Measurements from ENCODE around the gene WFDC9. TPM values are rescaled to one million over a fixed set of nuclear protein-coding genes. Genes with fewer than 3 reads are reported as not detected.
"Not testable (repeated sequence)": the region's sequence is repeated elsewhere in the genome, so short reads cannot be mapped to it uniquely, and the experiment has no call there.

Gene WFDC9
- total RNA-seq, 6 experiments from 2014 or later = not detected

DNA sequence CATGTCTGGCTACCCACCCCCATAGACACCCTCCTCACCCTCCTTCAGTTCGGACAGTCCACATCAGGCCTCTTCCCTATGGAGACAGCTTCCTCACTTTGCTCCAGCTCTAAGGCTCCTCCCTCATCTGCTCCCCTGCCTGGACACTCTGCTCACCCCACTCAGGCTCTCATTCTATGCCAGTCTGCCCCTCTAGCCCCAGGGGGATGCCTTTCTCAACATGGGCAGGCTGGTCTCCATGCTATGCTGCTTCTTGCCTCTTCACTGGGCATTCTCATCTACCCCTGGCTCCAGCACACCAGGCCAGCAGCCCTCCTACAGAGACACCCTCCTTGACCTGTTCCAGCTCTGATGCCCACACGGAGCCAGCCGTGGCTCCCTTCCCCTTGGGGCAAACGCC, 51.9 kb downstream of the WFDC9 start, which contains the start of gene WFDC8:
TSS of gene WFDC8 (minus strand) at position 101 of the 400 bp plus-strand sequence. CDS start at position 64, 37 bp downstream.
- Mint-ChIP-seq H3K4me3 (no peak within 1 kb of the TSS), H3K27ac (no peak within 1 kb of the TSS), H3K9me3 (no peaks in the 10 kb centered on the region)

DNA sequence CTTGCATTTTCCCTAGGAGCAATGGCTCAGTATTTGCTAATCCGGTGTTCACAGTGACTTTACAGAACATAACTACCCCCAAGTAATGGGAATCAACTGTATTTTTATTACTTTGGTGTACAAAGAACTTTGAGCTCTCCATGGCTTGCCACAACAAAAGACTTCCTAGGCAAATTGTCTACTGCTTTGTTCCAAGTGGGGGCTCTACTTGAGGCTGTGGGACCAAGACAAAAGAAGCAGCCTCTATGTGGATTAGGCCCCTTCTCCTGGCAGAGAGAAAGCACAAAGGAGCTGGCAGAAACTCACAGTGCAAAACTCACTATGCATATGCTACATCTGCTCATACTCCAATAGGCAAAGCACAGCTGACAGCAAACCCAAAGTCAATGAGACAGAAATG, 52.9 kb downstream of the WFDC9 start:
- Mint-ChIP-seq H3K4me3 (no peak overlapping the region), H3K27me3 (ENCODE audit: insufficient read depth) (peaks cover 13% of the 10 kb centered on the region), H3K4me1 (ENCODE audit: low read depth) (no peaks in the 10 kb centered on the region), H3K36me3 (ENCODE audit: low read depth) (no peaks in the 10 kb centered on the region), H3K27ac (no peak overlapping the region), H3K9me3 (no peaks in the 10 kb centered on the region)
- TF ChIP-seq, protein P1, sequence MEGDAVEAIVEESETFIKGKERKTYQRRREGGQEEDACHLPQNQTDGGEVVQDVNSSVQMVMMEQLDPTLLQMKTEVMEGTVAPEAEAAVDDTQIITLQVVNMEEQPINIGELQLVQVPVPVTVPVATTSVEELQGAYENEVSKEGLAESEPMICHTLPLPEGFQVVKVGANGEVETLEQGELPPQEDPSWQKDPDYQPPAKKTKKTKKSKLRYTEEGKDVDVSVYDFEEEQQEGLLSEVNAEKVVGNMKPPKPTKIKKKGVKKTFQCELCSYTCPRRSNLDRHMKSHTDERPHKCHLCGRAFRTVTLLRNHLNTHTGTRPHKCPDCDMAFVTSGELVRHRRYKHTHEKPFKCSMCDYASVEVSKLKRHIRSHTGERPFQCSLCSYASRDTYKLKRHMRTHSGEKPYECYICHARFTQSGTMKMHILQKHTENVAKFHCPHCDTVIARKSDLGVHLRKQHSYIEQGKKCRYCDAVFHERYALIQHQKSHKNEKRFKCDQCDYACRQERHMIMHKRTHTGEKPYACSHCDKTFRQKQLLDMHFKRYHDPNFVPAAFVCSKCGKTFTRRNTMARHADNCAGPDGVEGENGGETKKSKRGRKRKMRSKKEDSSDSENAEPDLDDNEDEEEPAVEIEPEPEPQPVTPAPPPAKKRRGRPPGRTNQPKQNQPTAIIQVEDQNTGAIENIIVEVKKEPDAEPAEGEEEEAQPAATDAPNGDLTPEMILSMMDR (IDR thresholded peaks at IDR 0.05) = no peak
- DNase-seq = no peak

More for the DNA sequence above, 51.9 kb downstream of the WFDC9 start, which contains the start of gene WFDC8:
- Mint-ChIP-seq H3K4me1 (ENCODE audit: low read depth) (no peaks in the 10 kb centered on the region), H3K36me3 (ENCODE audit: low read depth) (no peaks in the 10 kb centered on the region), H3K27me3 (ENCODE audit: insufficient read depth) (peaks cover 16% of the 10 kb centered on the region)
- no peak for DNase-seq
- TF ChIP-seq, protein P1 (IDR thresholded peaks at IDR 0.05) = no peak

DNA sequence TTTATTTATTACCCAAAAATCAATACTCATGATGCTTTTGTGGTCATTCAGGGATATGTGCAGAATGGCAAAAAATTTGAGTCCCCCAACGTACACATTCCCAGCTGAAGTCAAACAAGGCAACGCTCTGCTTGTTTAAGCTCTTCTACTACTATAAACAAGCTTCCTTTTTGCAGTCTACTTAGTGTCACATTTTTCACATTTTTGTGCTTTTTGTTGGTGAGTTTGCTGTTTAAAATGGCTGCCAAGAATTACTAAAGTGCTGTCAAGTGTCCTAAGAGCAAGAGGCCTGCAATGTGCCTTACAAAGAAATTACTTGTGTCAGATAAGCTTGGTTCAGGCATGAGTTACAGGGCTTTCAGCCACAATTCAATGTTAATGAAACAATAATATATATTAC, 54.1 kb downstream of the WFDC9 start:
- Mint-ChIP-seq H3K36me3 (ENCODE audit: low read depth) (no peaks in the 10 kb centered on the region), H3K4me3 (no peak overlapping the region), H3K9me3 (no peaks in the 10 kb centered on the region), H3K27ac (no peak overlapping the region), H3K4me1 (ENCODE audit: low read depth) (no peaks in the 10 kb centered on the region), H3K27me3 (ENCODE audit: insufficient read depth) (peaks cover 13% of the 10 kb centered on the region)
- DNase-seq = peak; percentile 33
- TF ChIP-seq, protein P1 (IDR thresholded peaks at IDR 0.05) = no peak

DNA sequence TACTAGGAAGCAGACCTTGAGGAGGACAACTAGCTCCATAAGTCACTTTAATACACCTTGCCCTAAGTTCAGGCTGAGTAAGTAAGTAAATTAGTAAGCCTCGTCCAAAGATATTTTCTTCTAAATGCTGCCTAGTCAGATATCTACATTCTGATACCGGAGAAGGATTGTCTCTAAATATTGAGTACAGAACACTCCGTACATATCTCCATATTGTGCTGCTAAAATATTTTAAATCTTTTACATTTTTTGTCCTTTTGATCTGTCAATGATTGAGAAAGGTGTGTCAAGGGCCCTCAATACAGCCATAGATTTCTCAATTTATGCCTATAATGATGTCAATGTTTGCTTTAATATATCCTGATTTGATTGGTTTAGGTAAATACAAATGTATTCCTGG, 55.2 kb downstream of the WFDC9 start:
- TF ChIP-seq, protein P1 (IDR thresholded peaks at IDR 0.05) = no peak
- no peak overlapping the region for H3K4me3 Mint-ChIP-seq
- H3K36me3 Mint-ChIP-seq (ENCODE audit: low read depth) = no peaks in the 10 kb centered on the region
- H3K9me3 Mint-ChIP-seq = no peaks in the 10 kb centered on the region
- H3K27ac Mint-ChIP-seq = no peak overlapping the region
- no peak for DNase-seq
- no peaks in the 10 kb centered on the region for H3K4me1 Mint-ChIP-seq (ENCODE audit: low read depth)
- peaks cover 13% of the 10 kb centered on the region for H3K27me3 Mint-ChIP-seq (ENCODE audit: insufficient read depth)

DNA sequence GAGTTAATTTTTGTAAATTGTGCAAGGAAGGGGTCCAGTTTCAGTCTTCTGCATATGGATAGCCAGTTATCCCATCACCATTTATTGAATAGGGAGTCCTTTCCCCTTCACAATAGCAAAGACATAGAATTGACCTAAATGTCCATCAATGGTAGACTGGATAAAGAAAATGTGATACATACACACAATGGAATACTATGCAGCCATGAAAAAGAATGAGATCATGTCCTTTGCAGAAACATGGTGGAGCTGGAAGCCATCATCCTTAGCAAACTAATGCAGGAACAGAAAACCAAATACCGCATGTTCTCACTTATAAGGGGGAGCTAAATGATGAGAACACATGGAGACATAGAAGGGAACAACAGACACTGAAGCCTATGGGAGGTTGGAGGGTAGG, 61.4 kb downstream of the WFDC9 start:
- not testable (repeated sequence) for H3K4me1 Mint-ChIP-seq (ENCODE audit: low read depth); H3K4me3 Mint-ChIP-seq; H3K27me3 Mint-ChIP-seq (ENCODE audit: insufficient read depth); DNase-seq; H3K36me3 Mint-ChIP-seq (ENCODE audit: low read depth); H3K9me3 Mint-ChIP-seq; H3K27ac Mint-ChIP-seq

DNA sequence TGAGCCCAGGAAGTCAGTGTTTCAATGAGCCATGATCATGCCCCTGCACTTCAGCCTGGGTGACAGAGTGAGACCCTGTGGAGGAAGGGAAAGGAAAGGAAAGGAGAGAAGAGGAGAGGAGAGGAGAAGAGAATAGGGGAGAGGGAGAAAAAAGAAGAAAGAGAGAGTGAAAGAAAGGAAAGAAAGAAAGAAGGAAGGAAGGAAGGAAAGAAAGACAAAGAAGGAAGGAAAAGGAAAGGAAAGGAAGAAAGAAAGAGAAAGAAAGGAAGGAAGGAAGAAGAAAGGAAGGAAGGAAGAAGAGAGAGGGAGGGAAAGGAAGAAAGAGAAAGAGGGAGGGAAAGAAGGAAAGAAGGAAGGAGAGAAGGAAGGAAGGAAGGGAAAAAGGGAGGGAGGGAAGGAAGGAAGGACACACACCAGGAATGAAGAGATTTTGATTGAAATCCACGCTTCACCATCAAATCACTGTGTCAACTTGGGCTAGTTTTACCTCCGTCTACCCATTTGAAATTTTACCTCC, 66.3 kb downstream of the WFDC9 start:
- no peaks in the 10 kb centered on the region for H3K36me3 Mint-ChIP-seq (ENCODE audit: low read depth)
- TF ChIP-seq, protein P1 (IDR thresholded peaks at IDR 0.05) = no peak
- H3K4me3 Mint-ChIP-seq = no peak overlapping the region
- no peaks in the 10 kb centered on the region for H3K9me3 Mint-ChIP-seq
- peaks cover 4% of the 10 kb centered on the region for H3K27me3 Mint-ChIP-seq (ENCODE audit: insufficient read depth)
- no peak for DNase-seq
- H3K4me1 Mint-ChIP-seq (ENCODE audit: low read depth) = no peaks in the 10 kb centered on the region
- H3K27ac Mint-ChIP-seq = no peak overlapping the region

Other genes with a start within 250 kb of the WFDC9 start
- gene DBNDD2, start 223.0 kb downstream of the WFDC9 start, total RNA-seq (2021; fragmentation: NEBNext Ultra II Directional; extraction: Animal tissue kit (Norgen Biotek cat#: 25700)) = 10 to 100 TPM; 15.2 to 19.5 (median 19.0) TPM
- 10 to 100 TPM; 76.7 to 94.0 (median 81.8) TPM for gene PIGT, start 215.1 kb downstream of the WFDC9 start, total RNA-seq (2021; fragmentation: NEBNext Ultra II Directional; extraction: Animal tissue kit (Norgen Biotek cat#: 25700))
- gene WFDC2, start 161.5 kb downstream of the WFDC9 start, total RNA-seq (2021; fragmentation: NEBNext Ultra II Directional; extraction: Animal tissue kit (Norgen Biotek cat#: 25700)) = under 1 TPM in 1 of 6 experiments, not detected in 5; 0.97 TPM
- gene SPINT3, start 115.7 kb downstream of the WFDC9 start, total RNA-seq (2021; fragmentation: NEBNext Ultra II Directional; extraction: Animal tissue kit (Norgen Biotek cat#: 25700)) = not detected
- gene WFDC6, start 91.8 kb downstream of the WFDC9 start, total RNA-seq (2021; fragmentation: NEBNext Ultra II Directional; extraction: Animal tissue kit (Norgen Biotek cat#: 25700)) = not detected
- gene EPPIN, start 83.9 kb downstream of the WFDC9 start, total RNA-seq (2021; fragmentation: NEBNext Ultra II Directional; extraction: Animal tissue kit (Norgen Biotek cat#: 25700)) = not detected
- not detected for gene WFDC8, start 52.0 kb downstream of the WFDC9 start, total RNA-seq (2021; fragmentation: NEBNext Ultra II Directional; extraction: Animal tissue kit (Norgen Biotek cat#: 25700))
- gene WFDC10A, start 1.5 kb downstream of the WFDC9 start, total RNA-seq (2021; fragmentation: NEBNext Ultra II Directional; extraction: Animal tissue kit (Norgen Biotek cat#: 25700)) = not detected
- gene WFDC11, start 39.0 kb upstream of the WFDC9 start, total RNA-seq (2021; fragmentation: NEBNext Ultra II Directional; extraction: Animal tissue kit (Norgen Biotek cat#: 25700)) = not detected
- not detected for gene WFDC13, start 70.8 kb upstream of the WFDC9 start, total RNA-seq (2021; fragmentation: NEBNext Ultra II Directional; extraction: Animal tissue kit (Norgen Biotek cat#: 25700))
- not detected for gene WFDC10B, start 73.7 kb upstream of the WFDC9 start, total RNA-seq (2021; fragmentation: NEBNext Ultra II Directional; extraction: Animal tissue kit (Norgen Biotek cat#: 25700))
- gene SPINT4, start 91.1 kb upstream of the WFDC9 start, total RNA-seq (2021; fragmentation: NEBNext Ultra II Directional; extraction: Animal tissue kit (Norgen Biotek cat#: 25700)) = not detected
- under 1 TPM in 1 of 6 experiments, not detected in 5; 0.43 TPM for gene WFDC3, start 160.6 kb upstream of the WFDC9 start, total RNA-seq (2021; fragmentation: NEBNext Ultra II Directional; extraction: Animal tissue kit (Norgen Biotek cat#: 25700))
- 10 to 100 TPM; 23.2 to 27.1 (median 25.8) TPM for gene DNTTIP1, start 160.7 kb upstream of the WFDC9 start, total RNA-seq (2021; fragmentation: NEBNext Ultra II Directional; extraction: Animal tissue kit (Norgen Biotek cat#: 25700))
- 100 to 1,000 TPM in 1 of 6 experiments, 10 to 100 TPM in 5; 42.6 to 101 (median 91.3) TPM for gene UBE2C, start 181.4 kb upstream of the WFDC9 start, total RNA-seq (2021; fragmentation: NEBNext Ultra II Directional; extraction: Animal tissue kit (Norgen Biotek cat#: 25700))
- not detected for gene TNNC2, start 196.0 kb upstream of the WFDC9 start, total RNA-seq (2021; fragmentation: NEBNext Ultra II Directional; extraction: Animal tissue kit (Norgen Biotek cat#: 25700))
- gene SNX21, start 202.5 kb upstream of the WFDC9 start, total RNA-seq (2021; fragmentation: NEBNext Ultra II Directional; extraction: Animal tissue kit (Norgen Biotek cat#: 25700)) = 10 to 100 TPM; 21.9 to 25.1 (median 22.7) TPM
- gene ACOT8, start 226.1 kb upstream of the WFDC9 start, total RNA-seq (2021; fragmentation: NEBNext Ultra II Directional; extraction: Animal tissue kit (Norgen Biotek cat#: 25700)) = 10 to 100 TPM; 24.2 to 31.2 (median 26.4) TPM
- 1 to 10 TPM; 2.3 to 4.0 (median 2.7) TPM for gene ZSWIM3, start 226.3 kb upstream of the WFDC9 start, total RNA-seq (2021; fragmentation: NEBNext Ultra II Directional; extraction: Animal tissue kit (Norgen Biotek cat#: 25700))
- 10 to 100 TPM in 4 of 6 experiments, 1 to 10 TPM in 2; 9.8 to 11.7 (median 10.3) TPM for gene ZSWIM1, start 249.9 kb upstream of the WFDC9 start, total RNA-seq (2021; fragmentation: NEBNext Ultra II Directional; extraction: Animal tissue kit (Norgen Biotek cat#: 25700))

Measured in HFFc6 (cell line).